Measurements from ENCODE around the gene ACVR1B.
A peak's percentile ranks its signal among the peaks of the same experiment; 100 is the strongest.

ACVR1B gene

DNA sequence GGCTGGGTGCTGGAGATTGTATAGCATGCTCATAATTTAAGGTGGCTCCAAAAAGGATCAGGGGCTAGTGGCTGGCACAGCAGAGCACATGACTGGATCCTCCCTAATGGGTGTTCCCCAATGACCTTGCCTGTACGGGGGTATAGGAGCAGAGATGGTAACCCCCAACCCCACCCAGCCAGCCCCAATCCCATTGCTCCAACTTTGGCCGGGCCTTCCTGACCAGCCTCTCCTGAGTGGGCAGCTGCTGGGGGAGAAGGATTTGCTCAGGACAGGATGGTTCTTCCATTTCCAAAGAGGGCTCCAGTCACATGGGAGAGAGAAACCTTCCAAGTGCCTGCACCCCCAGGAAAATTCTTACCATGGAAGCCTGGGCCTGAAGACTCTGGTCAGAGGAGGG lies 84.4 kb downstream of the ACVR1B start:
- DNase-seq, result no peak
- H3K79me1 ChIP-seq (ENCODE audit: low read length), result peaks cover 9% of the 10 kb centered on the region
- H3K9ac ChIP-seq (ENCODE audit: low read length), result no peak overlapping the region
- no peak overlapping the region for H4K8ac ChIP-seq (ENCODE audit: low read depth, low read length)
- no peak overlapping the region for H2BK120ac ChIP-seq (ENCODE audit: low read depth, low read length)
- no CpG with 5 or more reads among the region's 2 CpGs for WGBS (ENCODE audit: extremely low coverage, insufficient coverage, low lambda C conversion rate)
- H3K56ac ChIP-seq (ENCODE audit: low read length), result no peak overlapping the region
- no peak overlapping the region for H3K23ac ChIP-seq (ENCODE audit: low read length)
- H4K5ac ChIP-seq (ENCODE audit: low read length), result no peak overlapping the region
- H3K79me2 ChIP-seq (ENCODE audit: control insufficient read depth, insufficient read depth, low read length), result no peaks in the 10 kb centered on the region
- H2AK5ac ChIP-seq (ENCODE audit: low read length), result peak overlapping the region; percentile 37
- H3K27me3 ChIP-seq (ENCODE audit: insufficient read depth, low read length, poor library complexity), result no peaks in the 10 kb centered on the region
- H2BK15ac ChIP-seq (replicated peaks; ENCODE audit: low read depth), result no peak overlapping the region
- H3K4me1 ChIP-seq (ENCODE audit: control insufficient read depth, low read depth, low read length), result peaks cover 3% of the 10 kb centered on the region
- H3K18ac ChIP-seq (ENCODE audit: low read length), result no peak overlapping the region
- no peak overlapping the region for H3K4me2 ChIP-seq (ENCODE audit: low read length)
- H3K4me3 ChIP-seq (ENCODE audit: low read length), result no peak overlapping the region
- no peak overlapping the region for H2BK5ac ChIP-seq (ENCODE audit: low read length)
- no peak overlapping the region for H3K27ac ChIP-seq (ENCODE audit: low read depth, low read length)
- H3K4ac ChIP-seq (ENCODE audit: low read depth, low read length), result no peak overlapping the region
- no peaks in the 10 kb centered on the region for H3K36me3 ChIP-seq (ENCODE audit: control insufficient read depth, insufficient read depth, low read length)

DNA sequence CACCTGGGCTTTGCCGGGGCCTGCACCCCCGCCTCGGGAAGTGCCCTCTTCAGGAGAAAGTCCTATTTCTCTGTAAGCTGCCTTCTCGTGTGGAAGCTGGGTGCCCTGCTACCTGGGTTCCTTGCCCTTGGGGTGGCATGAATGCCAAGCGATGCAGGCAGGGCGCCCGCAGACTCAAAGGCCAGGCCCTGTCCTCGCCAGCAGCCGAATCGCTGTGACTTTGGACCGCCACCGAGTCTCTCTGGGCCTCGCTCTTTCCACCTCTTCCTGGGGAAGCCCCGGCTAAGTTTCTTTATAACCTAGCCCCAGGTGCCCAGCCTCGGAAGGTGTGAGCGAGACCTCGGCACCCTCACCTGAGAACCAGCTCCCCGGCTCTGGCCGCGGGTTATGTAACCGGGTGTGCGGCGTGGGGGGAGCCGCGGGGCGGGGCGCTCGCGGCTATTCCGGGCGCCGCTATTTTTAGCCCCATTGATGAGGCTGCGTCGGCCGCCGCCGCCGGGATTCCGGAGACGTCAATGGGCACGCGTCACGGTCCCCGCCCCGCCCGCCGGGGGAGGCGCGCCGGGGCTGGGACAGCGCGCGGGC lies 85.2 kb downstream of the ACVR1B start:
- no peak overlapping the region for H3K4ac ChIP-seq (ENCODE audit: low read depth, low read length)
- no peak overlapping the region for H2AK5ac ChIP-seq (ENCODE audit: low read length)
- no peaks in the 10 kb centered on the region for H3K36me3 ChIP-seq (ENCODE audit: control insufficient read depth, insufficient read depth, low read length)
- peaks cover 3% of the 10 kb centered on the region for H3K4me1 ChIP-seq (ENCODE audit: control insufficient read depth, low read depth, low read length)
- peaks cover 9% of the 10 kb centered on the region for H3K79me1 ChIP-seq (ENCODE audit: low read length)
- H4K8ac ChIP-seq (ENCODE audit: low read depth, low read length), result no peak overlapping the region
- peak overlapping the region; percentile 32 for H3K9ac ChIP-seq (ENCODE audit: low read length)
- no peak overlapping the region for H3K27ac ChIP-seq (ENCODE audit: low read depth, low read length)
- no peak overlapping the region for H3K4me3 ChIP-seq (ENCODE audit: low read length)
- peak overlapping the region; percentile 65 for H3K18ac ChIP-seq (ENCODE audit: low read length)
- H2BK5ac ChIP-seq (ENCODE audit: low read length), result no peak overlapping the region
- no peak overlapping the region for H2BK120ac ChIP-seq (ENCODE audit: low read depth, low read length)
- H2BK15ac ChIP-seq (replicated peaks; ENCODE audit: low read depth), result no peak overlapping the region
- peak; percentile 79 for DNase-seq
- H3K27me3 ChIP-seq (ENCODE audit: insufficient read depth, low read length, poor library complexity), result no peaks in the 10 kb centered on the region
- peak overlapping the region; percentile 44 for H3K56ac ChIP-seq (ENCODE audit: low read length)
- no CpG with 5 or more reads among the region's 53 CpGs for WGBS (ENCODE audit: extremely low coverage, insufficient coverage, low lambda C conversion rate)
- H3K79me2 ChIP-seq (ENCODE audit: control insufficient read depth, insufficient read depth, low read length), result no peaks in the 10 kb centered on the region
- H4K5ac ChIP-seq (ENCODE audit: low read length), result no peak overlapping the region
- no peak overlapping the region for H3K23ac ChIP-seq (ENCODE audit: low read length)
- H3K4me2 ChIP-seq (ENCODE audit: low read length), result peak overlapping the region; percentile 59

DNA sequence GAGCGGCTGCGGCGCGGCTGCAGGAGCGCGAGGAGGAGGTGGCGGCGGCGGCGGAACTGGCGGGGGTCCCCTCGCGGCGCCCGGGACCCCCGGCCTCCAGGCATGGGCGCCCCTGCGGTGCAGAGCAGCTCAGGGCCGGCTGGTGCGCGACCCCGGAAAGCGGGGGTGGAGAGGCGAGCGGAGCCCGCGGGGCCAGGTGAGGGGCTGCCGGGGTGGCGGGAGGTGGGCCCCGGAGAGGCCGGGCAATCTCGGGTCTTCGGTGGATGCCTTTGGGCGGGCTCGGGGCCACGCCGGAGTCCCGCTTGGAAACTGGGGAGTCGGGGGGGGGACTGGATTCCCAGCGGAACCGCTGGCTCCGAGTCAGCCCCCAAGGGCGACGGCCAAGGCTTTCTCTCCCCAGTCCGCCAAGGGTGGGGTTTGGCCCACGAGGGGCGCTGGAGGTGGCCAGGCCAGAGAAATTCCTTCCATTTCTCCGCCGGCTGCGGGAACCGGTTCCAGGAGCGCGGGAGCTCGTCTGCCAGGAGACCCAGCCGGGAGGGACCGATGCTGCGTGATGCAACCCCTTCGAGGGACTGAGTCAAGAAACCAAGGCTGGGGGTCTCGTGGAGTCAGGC lies 85.9 kb downstream of the ACVR1B start:
- no peak overlapping the region for H3K27ac ChIP-seq (ENCODE audit: low read depth, low read length)
- H3K23ac ChIP-seq (ENCODE audit: low read length), result no peak overlapping the region
- H4K5ac ChIP-seq (ENCODE audit: low read length), result no peak overlapping the region

DNA sequence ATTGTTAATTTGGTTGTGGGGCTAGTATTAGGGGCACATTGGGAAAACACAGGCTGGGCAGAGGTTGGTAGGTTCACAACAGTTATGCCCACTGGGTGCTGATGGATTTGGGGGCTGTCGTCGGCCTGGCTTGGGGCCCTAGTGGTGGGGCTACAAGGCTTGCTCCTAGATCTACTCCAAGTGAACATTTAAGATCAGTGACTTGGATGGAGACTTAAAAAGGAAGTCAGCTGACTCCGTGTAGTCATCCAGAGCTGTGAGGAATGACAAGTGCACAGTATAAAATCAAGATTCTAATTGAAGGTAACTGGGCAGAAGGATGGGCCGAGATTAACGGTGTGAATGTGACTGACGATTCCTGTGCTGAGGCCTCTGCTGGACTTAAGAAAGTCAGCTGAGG lies 86.9 kb downstream of the ACVR1B start:
- WGBS (ENCODE audit: extremely low coverage, insufficient coverage, low lambda C conversion rate), result no CpG with 5 or more reads among the region's 6 CpGs
- no peaks in the 10 kb centered on the region for H3K27me3 ChIP-seq (ENCODE audit: insufficient read depth, low read length, poor library complexity)

More for the DNA sequence above, 85.9 kb downstream of the ACVR1B start:
- DNase-seq, result peak; percentile 72
- no peak overlapping the region for H2BK120ac ChIP-seq (ENCODE audit: low read depth, low read length)
- no peak overlapping the region for H2BK15ac ChIP-seq (replicated peaks; ENCODE audit: low read depth)
- peaks cover 9% of the 10 kb centered on the region for H3K79me1 ChIP-seq (ENCODE audit: low read length)
- H3K4me2 ChIP-seq (ENCODE audit: low read length), result peak overlapping the region; percentile 79
- peak overlapping the region; percentile 71 for H3K4me3 ChIP-seq (ENCODE audit: low read length)
- H2AK5ac ChIP-seq (ENCODE audit: low read length), result no peak overlapping the region
- peak overlapping the region; percentile 60 for H3K18ac ChIP-seq (ENCODE audit: low read length)
- H3K4me1 ChIP-seq (ENCODE audit: control insufficient read depth, low read depth, low read length), result peaks cover 3% of the 10 kb centered on the region
- WGBS (ENCODE audit: extremely low coverage, insufficient coverage, low lambda C conversion rate), result no CpG with 5 or more reads among the region's 59 CpGs
- peak overlapping the region; percentile 38 for H3K4ac ChIP-seq (ENCODE audit: low read depth, low read length)
- no peak overlapping the region for H2BK5ac ChIP-seq (ENCODE audit: low read length)
- peak overlapping the region; percentile 83 for H3K56ac ChIP-seq (ENCODE audit: low read length)
- H3K27me3 ChIP-seq (ENCODE audit: insufficient read depth, low read length, poor library complexity), result no peaks in the 10 kb centered on the region
- H3K36me3 ChIP-seq (ENCODE audit: control insufficient read depth, insufficient read depth, low read length), result no peaks in the 10 kb centered on the region
- H3K9ac ChIP-seq (ENCODE audit: low read length), result peak overlapping the region; percentile 73
- H3K79me2 ChIP-seq (ENCODE audit: control insufficient read depth, insufficient read depth, low read length), result no peaks in the 10 kb centered on the region
- peak overlapping the region; percentile 97 for H4K8ac ChIP-seq (ENCODE audit: low read depth, low read length)

DNA sequence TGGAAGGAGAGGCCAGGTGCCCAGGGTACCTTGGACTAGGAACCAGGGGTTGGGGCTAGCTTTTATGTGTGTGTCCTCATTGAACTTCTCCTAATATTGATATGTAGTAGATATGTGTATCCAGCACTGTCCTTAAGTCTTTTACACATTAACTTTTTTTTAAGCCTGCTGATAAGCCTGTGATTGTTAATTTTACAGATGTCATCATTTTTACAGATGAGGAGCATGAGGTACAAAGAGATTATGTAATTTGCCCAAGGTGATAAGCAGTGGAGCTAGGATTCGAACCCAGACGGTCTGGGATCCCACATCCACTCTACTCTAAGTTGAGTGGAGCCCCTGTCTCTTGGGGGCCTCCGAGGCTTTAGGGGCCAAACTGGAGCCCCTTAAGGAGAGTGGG lies 89.5 kb downstream of the ACVR1B start:
- Histone ChIP-seq H4K5ac (ENCODE audit: low read length) (no peak overlapping the region), H3K27me3 (ENCODE audit: insufficient read depth, low read length, poor library complexity) (no peaks in the 10 kb centered on the region), H3K79me1 (ENCODE audit: low read length) (peaks cover 9% of the 10 kb centered on the region), H4K8ac (ENCODE audit: low read depth, low read length) (no peak overlapping the region), H3K4ac (ENCODE audit: low read depth, low read length) (no peak overlapping the region), H3K18ac (ENCODE audit: low read length) (no peak overlapping the region), H3K36me3 (ENCODE audit: control insufficient read depth, insufficient read depth, low read length) (no peaks in the 10 kb centered on the region), H2BK15ac (replicated peaks; ENCODE audit: low read depth) (no peak overlapping the region), H3K4me1 (ENCODE audit: control insufficient read depth, low read depth, low read length) (no peaks in the 10 kb centered on the region), H3K4me2 (ENCODE audit: low read length) (no peak overlapping the region), H3K56ac (ENCODE audit: low read length) (no peak overlapping the region), H2BK5ac (ENCODE audit: low read length) (no peak overlapping the region), H3K23ac (ENCODE audit: low read length) (no peak overlapping the region), H2AK5ac (ENCODE audit: low read length) (no peak overlapping the region), H2BK120ac (ENCODE audit: low read depth, low read length) (no peak overlapping the region), H3K27ac (ENCODE audit: low read depth, low read length) (no peak overlapping the region), H3K79me2 (ENCODE audit: control insufficient read depth, insufficient read depth, low read length) (no peaks in the 10 kb centered on the region), H3K4me3 (ENCODE audit: low read length) (no peak overlapping the region), H3K9ac (ENCODE audit: low read length) (no peak overlapping the region)
- WGBS (ENCODE audit: extremely low coverage, insufficient coverage, low lambda C conversion rate), result no CpG with 5 or more reads among the region's 3 CpGs
- no peak for DNase-seq

More for the DNA sequence above, 86.9 kb downstream of the ACVR1B start:
- no peak overlapping the region for H2AK5ac ChIP-seq (ENCODE audit: low read length)
- H2BK120ac ChIP-seq (ENCODE audit: low read depth, low read length), result no peak overlapping the region
- no peak overlapping the region for H4K8ac ChIP-seq (ENCODE audit: low read depth, low read length)
- no peak overlapping the region for H2BK15ac ChIP-seq (replicated peaks; ENCODE audit: low read depth)
- H3K4me2 ChIP-seq (ENCODE audit: low read length), result no peak overlapping the region
- H3K4ac ChIP-seq (ENCODE audit: low read depth, low read length), result no peak overlapping the region
- H3K9ac ChIP-seq (ENCODE audit: low read length), result peak overlapping the region; percentile 39
- H3K27ac ChIP-seq (ENCODE audit: low read depth, low read length), result no peak overlapping the region
- no peak for DNase-seq
- H2BK5ac ChIP-seq (ENCODE audit: low read length), result no peak overlapping the region
- H3K79me2 ChIP-seq (ENCODE audit: control insufficient read depth, insufficient read depth, low read length), result no peaks in the 10 kb centered on the region
- H3K79me1 ChIP-seq (ENCODE audit: low read length), result peaks cover 9% of the 10 kb centered on the region
- no peak overlapping the region for H3K18ac ChIP-seq (ENCODE audit: low read length)
- no peaks in the 10 kb centered on the region for H3K36me3 ChIP-seq (ENCODE audit: control insufficient read depth, insufficient read depth, low read length)
- no peak overlapping the region for H3K23ac ChIP-seq (ENCODE audit: low read length)
- H3K4me3 ChIP-seq (ENCODE audit: low read length), result no peak overlapping the region
- no peak overlapping the region for H4K5ac ChIP-seq (ENCODE audit: low read length)
- H3K4me1 ChIP-seq (ENCODE audit: control insufficient read depth, low read depth, low read length), result peaks cover under 1% of the 10 kb centered on the region
- peak overlapping the region; percentile 22 for H3K56ac ChIP-seq (ENCODE audit: low read length)

Measured in mesendoderm (in vitro differentiated cells).